ENCODE data around the gene RAI1. TPM values are rescaled to one million over a fixed set of nuclear protein-coding genes. Genes with fewer than 3 reads are reported as not detected.

The RAI1 gene
- total RNA-seq, 1 donor from 2014 or later: 30.1 TPM

DNA sequence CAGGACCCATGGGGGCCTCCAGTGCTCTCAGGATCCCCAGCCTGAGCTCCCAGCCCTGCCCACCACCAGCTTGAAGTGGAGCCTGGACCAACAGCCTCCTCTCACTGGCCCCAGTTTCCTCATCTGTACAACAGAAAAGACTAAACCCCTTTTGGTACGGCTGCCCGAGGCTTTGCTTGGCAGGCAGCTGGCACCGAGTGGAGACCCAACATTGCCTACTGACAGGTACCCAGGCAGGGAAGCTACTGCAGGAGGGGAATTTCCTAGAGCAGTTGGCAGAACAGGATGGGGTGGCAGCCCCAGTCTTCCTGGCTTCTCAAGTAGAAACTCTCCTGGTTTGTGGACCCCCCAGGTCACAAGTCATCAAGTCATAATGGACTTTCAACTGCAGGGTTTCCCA, 141.4 kb downstream of the RAI1 start:
- intact Hi-C loops (cut with micrococcal nuclease): no loop called here
- no peak for DNase-seq
- ATAC-seq: no peak

DNA sequence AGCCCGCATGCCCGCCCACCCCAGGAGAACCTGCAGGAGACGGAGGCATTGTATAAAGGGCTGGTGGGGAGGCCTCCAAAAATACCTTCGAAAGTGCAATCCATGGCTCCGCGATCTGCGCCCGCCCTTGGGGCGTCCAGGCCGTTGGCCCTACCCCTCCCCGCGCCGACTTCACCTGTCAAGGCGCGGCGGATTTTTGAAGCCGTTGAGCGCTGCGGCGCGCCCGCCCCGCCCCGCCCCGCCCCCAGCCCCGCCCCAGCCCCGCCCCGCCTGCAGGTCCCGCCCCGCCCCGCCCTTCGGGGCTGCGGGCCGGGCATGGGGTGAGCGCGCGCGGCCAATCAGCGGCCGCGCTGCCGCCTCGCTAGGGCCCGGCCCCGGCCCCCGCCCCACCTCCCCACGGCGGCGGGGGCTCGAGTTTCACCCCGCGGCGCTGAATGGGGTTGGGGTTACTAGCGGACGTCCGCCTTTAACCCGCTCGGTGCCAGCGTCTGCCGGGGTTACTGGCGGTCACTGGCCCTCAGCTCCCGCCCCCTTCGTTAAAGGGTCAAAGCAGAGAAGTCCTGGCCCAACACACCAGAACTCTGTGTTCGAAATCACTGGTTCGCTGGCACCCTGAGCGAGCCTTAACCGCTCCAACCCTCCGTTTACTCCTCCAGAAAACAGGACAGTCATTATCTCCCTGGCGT, 142.3 kb downstream of the RAI1 start:
- peak; percentile 92 for DNase-seq
- intact Hi-C loops (cut with micrococcal nuclease): no loop called here
- ATAC-seq: peak; percentile 87

DNA sequence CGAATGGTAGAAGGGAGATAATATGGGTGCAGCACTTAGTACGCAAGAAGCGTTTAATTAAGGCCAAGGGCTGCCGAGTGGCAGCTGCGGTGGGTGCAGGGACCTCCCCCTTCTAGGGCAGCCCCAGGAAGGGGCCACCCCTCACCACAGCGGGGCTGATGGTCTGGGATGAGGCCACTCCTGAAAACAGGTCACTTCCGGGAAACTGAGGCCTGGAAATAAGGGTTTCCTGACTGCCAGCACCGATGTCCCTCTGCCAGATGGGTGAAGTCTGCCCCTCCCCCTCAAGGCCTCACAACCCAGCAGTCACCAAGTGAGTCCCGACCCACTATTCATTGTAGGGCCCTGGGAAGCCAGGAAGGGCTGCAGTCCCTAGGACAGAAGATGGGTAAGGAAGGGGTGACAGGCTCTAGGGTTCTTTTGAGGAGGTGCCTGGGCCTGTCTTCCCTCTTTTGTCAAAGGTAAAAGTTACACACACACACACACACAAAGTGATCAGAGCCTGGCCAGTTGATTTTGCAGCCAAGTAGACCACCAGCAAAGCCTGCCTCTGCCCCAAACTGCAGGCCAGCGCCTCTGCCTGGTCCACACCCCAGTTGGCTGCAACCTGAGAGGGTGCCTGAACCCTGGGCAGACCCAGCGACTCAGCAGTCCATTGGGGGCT, 143.0 kb downstream of the RAI1 start:
- no peak for DNase-seq
- ATAC-seq: peak; percentile 8
- intact Hi-C loops (cut with micrococcal nuclease): no loop called here

DNA sequence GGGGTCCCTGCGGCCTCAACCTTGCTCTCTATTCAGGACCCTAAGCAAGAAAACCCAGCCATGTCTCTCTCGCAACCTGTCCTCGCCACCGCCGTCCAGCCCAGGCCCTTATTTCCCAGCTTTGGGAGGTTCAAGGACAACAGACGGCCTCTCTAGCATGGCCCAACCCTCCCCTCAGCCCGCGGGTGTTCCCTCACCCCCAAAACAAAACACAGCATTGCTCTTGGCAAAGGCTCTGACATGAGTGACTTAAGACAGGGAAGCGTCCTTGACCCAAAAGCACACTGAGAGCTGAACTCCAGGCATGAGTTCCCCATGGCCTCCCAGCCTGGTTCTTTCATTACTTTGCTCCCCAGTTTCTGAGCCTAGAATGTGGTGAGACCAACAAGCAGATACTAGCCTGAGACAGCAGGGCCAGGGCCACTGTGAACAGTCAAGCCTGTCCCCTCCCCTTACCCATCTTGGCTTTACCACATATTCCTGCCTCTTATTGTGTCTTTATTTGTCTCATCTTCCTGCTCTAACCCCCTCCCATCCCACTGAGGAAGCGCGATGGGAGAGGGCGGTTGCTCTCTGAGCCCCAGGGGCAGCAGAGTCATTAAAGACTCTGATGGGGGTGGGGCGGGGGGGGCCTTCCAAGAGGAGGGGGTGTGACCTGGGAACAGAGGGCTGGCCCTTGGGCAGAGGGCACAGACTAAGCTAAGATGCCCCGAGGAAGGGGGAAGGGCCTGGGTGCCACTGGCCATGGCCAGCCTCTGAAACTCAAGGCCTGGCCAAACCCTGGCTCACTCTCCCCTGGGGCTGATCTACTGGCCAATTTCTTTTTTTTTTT, 143.7 kb downstream of the RAI1 start:
- peak; percentile 2 for ATAC-seq

DNA sequence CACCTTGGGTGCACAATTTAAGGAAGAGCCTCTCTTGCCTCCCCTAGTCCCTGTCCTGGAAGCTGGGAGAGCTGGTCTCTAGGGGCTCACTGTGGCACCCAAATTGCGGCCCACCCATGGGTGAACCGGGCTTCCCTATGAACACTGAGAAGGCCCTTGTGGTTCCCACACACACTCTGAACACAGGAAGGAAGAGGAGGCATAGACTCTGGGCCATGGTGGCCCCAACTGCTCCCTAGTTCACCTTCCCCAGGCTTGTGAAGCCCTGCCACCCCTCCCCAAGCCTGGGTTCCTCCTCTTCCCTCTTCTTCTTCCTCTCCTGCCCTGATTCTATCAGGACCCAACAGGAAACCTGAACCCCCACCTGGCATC, 145.1 kb downstream of the RAI1 start:
- ATAC-seq (no peak), DNase-seq (no peak)
- intact Hi-C loops (cut with micrococcal nuclease): no loop called here

More for the DNA sequence above, 143.7 kb downstream of the RAI1 start:
- no peak for DNase-seq
- intact Hi-C loops (cut with micrococcal nuclease): no loop called here

DNA sequence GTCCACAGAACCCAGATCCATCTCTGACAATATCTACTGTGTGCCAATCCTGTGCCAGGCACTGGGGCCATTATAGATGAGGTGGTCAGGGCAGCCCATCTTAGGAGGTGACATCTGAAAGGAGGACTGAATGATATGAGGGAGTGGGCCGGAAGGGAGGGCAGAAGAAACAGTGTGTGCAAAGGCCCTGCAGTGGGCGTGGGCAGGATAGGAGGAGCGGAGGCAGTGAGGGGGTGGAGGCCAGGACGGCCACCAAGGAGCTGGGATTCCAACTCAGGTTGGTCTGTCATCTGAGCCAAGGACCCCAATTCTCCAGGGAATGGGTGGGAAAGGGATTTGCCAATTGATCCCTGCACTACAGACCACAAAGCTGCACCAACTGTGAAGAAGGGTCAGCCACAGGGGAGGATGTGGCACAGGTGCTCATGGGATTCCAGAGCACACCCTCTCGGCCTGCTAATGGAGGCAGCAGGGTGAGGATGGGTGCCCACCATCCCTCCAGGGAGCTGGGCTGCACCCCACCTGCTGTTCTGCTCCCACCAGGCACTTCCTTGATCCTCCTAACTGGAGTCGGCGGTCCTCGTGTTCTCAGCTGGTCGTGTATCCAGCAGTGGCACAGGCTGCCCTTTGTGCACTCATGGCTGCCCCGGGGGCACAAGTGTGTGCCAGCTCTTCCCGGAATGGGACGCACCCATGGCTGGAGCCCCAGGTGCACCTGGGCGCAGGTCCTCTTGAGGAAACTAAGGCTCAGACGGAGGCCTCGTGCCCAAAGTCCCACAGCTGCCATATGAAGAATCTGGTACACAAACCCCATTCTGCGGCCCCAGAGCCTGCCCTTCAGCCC, 145.9 kb downstream of the RAI1 start:
- DNase-seq (no peak), ATAC-seq (no peak)
- intact Hi-C loops (cut with micrococcal nuclease): no loop called here

DNA sequence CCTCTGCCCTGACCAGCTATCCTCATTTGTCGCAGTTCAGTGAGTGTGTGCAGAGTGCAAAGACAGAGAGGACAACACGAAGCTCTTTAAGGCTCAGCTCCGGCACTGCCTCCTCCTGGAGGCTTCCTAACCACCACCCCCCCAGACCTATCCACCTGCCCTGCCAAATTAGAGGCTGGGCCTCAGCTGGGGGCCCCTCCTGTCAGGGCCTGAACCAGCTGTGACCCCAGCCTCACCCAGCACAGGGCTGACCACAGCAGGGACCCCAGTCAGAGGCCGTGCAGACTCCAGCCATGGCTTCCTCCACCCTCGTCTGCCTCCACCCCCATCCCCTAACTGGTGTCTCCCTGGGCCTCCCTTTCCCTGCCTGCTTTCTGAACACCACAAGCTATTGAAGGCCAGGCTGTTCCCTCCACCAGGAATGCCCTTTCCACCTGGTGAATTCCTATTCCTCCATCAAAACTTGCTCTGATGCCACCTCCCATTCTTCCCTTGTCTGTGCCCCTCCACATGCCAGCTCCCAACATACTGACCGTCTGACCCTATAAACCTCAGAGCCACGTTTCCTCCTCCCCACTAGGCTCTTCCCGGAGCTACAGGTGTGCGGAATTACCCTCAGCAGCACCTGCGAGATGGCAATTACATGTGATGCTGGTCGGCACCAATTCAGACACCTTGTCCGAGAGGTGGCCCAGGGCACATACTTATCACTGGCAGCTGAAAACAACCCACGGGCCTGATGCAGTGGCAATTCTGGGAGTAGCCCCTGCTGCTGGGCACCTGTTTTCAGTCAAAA, 146.8 kb downstream of the RAI1 start:
- intact Hi-C loops (cut with micrococcal nuclease): no loop called here
- DNase-seq (no peak), ATAC-seq (no peak)

DNA sequence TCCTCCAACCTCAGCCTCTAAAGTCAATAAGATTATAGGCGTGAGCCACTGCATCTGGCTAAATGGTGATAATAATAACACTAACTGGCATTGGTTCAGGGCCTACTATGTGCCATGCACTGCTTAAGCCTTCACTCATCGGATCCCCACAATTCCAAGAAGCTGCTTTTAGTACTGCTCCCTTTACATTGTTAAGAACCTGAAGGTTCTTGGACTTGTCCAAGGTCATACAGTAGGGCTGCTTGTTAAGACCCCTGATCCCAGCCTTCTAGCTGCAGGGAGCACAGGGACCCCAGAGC, 149.0 kb downstream of the RAI1 start:
- no peak for DNase-seq
- intact Hi-C loops (cut with micrococcal nuclease): no loop called here
- ATAC-seq: no peak

DNA sequence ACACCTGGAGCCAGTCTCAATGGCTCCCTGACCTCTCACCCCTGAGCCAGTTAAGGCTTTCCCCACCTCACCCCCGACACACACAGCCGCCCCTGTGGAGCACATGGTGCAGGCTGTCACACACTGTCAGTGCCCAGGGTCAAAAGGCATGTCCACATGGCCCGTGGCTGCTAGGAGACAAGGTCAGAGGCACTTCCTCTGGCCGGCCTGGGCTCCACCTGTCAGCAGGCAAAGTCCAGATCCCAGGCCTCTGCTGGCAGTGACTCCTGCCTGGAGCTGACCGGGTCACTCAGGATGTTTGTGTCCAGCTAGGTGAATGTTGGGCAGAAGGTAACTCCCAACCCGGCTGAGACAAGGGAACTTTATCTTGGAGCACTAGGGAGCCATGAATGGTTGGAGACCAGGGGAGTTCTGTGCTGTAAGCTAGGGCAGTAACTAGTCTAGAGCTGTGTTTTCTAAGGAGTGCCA, 149.5 kb downstream of the RAI1 start:
- ATAC-seq (no peak), DNase-seq (peak; percentile 37)
- intact Hi-C loops (cut with micrococcal nuclease): no loop called here

DNA sequence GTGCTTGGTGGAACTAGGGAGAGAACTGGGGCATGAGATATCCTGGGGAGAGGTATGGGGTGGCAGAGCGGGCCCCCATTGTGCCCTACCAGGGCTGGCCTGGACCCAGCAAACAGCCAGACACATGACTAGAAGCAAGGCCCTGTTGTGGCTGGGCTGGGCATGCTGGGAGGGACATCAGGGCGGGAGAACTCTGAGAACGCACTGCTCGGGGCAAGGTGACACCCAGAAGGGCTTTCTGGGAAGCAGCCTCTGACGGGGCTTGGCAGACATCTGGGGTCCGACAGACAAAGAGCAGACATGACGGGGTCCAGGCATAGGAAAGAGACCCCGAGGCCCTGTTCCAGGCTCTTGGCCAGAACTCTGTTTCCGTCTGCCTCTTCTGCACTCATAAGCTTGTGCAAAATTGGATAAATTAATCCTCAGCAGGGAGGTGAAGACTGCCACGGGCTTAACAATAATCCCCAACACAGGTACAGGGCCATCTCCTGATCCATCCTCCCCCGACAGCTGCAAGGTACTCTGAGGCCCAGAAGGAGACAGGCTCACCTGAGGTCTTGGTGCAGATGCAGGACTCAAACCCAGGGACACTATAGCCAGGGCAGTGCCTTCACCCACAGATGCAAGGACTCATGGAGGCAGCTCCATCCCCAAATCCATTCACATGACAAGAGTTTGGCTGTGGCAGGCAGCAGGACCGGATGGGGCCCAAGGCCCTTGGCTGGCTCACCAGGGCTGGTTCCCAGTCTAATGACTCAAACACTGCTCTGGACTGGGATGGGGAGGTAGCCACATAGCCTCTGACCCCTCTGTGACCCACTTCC, 150.2 kb downstream of the RAI1 start:
- DNase-seq: peak; percentile 36
- ATAC-seq: no peak
- intact Hi-C loops (cut with micrococcal nuclease): no loop called here

DNA sequence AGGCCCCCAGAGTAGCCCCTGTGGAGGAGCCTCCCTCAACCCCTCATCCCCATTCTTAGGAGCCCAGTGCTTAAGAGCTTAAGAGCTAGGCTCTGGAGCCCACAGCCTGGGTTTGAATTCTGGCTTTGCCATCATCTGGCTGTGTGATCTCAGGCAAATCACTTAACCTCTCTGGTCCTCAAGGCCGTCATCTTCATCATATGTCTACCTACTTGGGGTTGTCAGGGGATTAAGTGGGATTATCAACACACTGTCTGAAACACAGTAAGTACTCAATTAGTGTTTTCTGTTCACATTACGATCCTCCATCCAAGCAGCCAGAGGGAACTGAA, 150.7 kb downstream of the RAI1 start:
- no peak for ATAC-seq
- intact Hi-C loops (cut with micrococcal nuclease): no loop called here
- no peak for DNase-seq

DNA sequence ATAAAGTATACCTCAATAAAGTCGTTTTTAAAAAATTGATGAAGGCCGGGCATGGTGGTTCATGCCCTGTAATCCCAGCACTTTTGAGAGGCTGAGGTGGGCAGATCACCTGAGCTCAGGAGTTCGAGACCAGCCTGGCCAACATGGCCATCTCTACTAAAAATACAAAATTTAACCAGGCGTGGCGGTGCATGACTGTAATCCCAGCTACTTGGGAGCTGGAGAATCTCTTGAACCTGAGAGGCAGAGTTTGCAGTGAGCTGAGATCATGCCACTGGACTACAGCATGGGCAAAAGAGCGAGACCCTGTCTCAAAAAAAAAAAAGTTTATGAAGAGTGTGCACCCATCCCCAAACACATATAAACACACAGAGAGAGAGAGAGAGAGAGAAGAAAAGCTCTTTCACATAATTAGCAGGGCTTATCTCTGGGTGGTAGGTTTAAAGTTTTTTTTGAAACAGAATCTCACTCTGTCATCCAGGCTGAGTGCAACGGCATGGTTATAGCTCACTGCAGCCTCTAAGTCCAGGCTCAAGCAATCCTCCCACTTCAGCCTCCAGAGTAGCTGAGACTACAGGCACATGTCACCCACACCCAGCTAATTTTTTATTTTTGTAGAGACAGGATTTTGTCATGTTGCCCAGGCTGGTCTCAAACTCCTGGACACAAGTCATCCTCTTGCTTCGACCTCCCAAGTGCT, 152.6 kb downstream of the RAI1 start:
- ATAC-seq (no peak), DNase-seq (no peak)
- intact Hi-C loops (cut with micrococcal nuclease): no loop called here

DNA sequence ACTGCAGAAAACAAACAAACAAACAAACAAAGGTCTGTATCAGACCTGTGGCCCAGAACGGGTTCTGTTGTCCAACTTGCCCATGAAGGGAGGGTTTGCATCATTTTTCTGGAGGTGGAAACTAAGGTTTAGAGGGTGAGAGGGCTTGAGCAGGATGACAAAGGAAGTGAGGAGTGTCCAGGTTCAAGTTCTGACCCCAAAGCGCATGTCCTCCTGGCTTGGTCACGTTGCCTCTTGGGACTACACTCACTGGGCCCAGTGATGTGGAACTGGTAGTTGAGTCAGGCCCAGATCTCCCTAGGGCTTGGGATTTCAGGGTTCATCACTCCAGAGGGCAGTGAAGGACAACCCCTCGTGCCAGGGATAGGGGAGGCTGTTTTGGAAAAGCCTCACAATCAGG, 153.7 kb downstream of the RAI1 start:
- ATAC-seq (no peak), DNase-seq (no peak)
- intact Hi-C loops (cut with micrococcal nuclease): no loop called here

DNA sequence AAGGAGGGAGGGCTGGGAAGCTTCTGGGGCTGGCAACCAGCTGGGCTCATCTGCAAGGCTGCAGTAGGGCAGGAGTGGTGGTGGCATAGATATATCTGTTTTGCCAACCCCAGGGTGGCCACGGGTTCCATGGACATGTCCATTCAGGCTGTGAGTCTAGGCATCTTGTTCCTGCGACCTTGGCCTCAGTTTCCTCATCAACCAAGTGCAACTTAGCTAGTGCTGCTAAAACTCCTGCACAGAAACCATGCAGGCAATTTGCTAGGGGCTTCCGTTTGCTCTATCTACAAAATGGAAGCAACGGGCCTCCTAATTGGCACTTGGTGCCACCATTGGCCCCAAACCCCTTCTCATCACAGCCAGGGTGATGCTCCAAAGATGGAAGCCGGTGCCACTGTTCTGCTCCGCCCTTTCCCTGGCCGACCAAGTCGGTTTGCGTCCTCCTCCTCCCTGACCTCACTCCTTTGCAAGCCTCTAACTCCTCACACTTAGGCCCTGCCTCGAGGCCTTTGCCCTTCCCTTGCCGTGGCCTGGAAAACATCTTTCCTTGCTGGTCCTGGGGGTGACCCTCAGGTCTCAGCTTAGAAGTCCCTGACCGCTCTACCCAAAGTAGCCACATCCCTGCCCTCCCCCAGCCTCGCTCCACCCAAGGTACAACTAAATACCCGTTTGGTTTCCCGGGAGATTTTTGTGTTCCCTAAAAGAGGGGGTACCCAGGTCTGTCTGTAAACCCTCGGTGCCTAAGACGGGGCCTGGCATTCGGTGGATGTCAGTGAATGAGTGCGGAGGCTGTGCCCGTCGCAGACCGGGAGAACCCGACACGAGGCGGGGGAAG, 154.4 kb downstream of the RAI1 start:
- ATAC-seq: no peak
- peak; percentile 20 for DNase-seq

DNA sequence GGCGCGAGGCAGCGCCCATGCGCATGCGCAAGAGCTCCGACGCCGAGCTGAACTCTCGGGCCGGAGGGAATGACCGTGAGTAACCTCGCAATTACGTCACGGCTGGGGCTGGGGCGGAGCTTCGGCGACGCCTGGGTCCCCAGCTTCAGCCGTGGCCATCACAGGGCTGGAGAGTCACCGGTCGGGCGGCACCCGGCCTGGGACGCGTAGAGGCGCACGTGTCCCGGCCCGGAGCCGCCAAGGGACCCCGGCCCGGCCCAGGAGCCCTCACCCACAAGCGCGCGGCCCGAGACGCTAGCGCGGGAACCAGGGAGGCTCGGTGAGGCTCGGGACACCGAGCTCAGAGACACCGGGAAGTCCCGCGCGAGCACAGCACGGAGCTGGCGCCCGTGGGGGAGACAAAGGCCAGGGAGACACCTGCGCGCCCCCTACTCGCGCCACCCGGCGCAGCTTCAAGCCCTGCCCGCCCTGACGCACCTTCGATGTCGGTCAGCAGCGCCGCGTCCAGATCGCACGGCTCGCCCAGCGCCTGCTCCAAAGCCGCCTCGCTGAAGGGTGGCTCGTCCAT, 155.1 kb downstream of the RAI1 start:
- intact Hi-C loops (cut with micrococcal nuclease): no loop called here
- DNase-seq (peak; percentile 99), ATAC-seq (peak; percentile 80)

More for the DNA sequence above, 154.4 kb downstream of the RAI1 start:
- intact Hi-C loops (cut with micrococcal nuclease): no loop called here

DNA sequence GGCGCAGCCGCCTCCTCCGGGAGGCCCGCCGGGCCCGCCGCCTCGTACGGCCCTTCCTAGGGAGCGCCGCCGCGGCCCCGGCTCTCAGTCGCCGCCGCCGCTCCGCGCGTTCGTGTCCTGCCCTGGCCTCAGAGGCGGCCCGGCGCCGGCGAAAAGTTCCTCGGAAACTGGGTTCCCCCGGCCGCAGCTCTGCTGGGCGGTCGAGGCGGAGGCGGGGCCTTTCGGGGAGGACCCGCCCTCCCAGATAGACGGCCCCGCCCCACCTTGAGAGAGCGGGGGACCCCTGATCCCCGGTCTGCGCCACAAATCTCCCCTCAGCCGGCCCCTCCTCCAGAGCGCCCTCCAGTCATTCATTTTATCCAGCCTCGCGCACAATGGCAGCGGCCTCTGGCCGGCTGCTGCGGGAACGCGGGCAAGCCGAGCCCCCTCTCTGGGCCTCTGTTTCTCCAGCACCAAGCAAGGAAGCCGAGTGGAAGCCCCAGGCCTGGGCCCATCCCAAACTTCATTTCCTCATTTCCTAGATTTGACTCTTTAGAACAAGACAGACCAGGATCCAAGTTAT, 155.6 kb downstream of the RAI1 start, which contains the start of gene SREBF1:
Gene SREBF1, minus strand, starts transcription at position 169 of the 562 bp plus-strand sequence. CDS start 169 bp downstream, outside the sequence.
- ATAC-seq: peak; percentile 35
- peak; percentile 77 for DNase-seq
- intact Hi-C loops (cut with micrococcal nuclease): no loop called here
